Ectodermal cell (in vitro differentiated cells): ENCODE measurements around the gene CASQ2.

Experiments
- H3K27ac ChIP-seq: 2 replicates; pipeline ENCODE4 v1.7.0; 2013; ENCODE audit warnings: mild to moderate bottlenecking, low read depth, low read length; ENCODE audit not compliant: insufficient read depth, poor library complexity, severe bottlenecking
- H3K27me3 ChIP-seq: 2 replicates; pipeline ENCODE4 v1.7.0; 2013; ENCODE audit warnings: mild to moderate bottlenecking, low read length; ENCODE audit not compliant: insufficient read depth, control insufficient read depth, poor library complexity, severe bottlenecking
- H3K36me3 ChIP-seq: one replicate; pipeline ENCODE4 v1.7.0; 2013; ENCODE audit warnings: low read length; ENCODE audit not compliant: control insufficient read depth, insufficient read depth
- H3K4me1 ChIP-seq: one replicate; pipeline ENCODE4 v1.7.0; 2013; ENCODE audit warnings: low read length; ENCODE audit not compliant: control insufficient read depth, insufficient read depth
- H3K4me3 ChIP-seq: 2 replicates; pipeline ENCODE4 v1.7.0; 2013; ENCODE audit warnings: low read depth, low read length, control low read depth; ENCODE audit not compliant: insufficient read depth
- H3K9me3 ChIP-seq: 2 replicates; pipeline ENCODE4 v1.7.0; 2013; ENCODE audit warnings: mild to moderate bottlenecking, low read length, moderate library complexity; ENCODE audit not compliant: control insufficient read depth
- WGBS, 2 experiments: methylation state at CpG; one replicate each; pipeline ENCODE4 v1.1.7; 2013; ENCODE audit warnings: missing lambda C conversion rate in 2 of 2; 5-methylcytosine and 5-hydroxymethylcytosine counted together

CASQ2 gene

GRCh38 chr1:115802416-115802815 is 33.9 kb upstream of the CASQ2 start:
- WGBS, 2 experiments, result 78 to 98% methylated on average over 2 of the region's 2 CpGs
- Histone ChIP-seq H3K27ac (no peak overlapping the region), H3K9me3 (no peaks in the 10 kb centered on the region), H3K36me3 (no peaks in the 10 kb centered on the region), H3K27me3 (no peaks in the 10 kb centered on the region), H3K4me1 (peaks cover 2% of the 10 kb centered on the region), H3K4me3 (no peak overlapping the region)

GRCh38 chr1:115797486-115797885 is 29.0 kb upstream of the CASQ2 start:
- H3K27ac ChIP-seq, result no peak overlapping the region

GRCh38 chr1:115796897-115797296 is 28.4 kb upstream of the CASQ2 start:
- no peak overlapping the region for H3K4me3 ChIP-seq
- no peaks in the 10 kb centered on the region for H3K9me3 ChIP-seq
- no peak overlapping the region for H3K27ac ChIP-seq
- peaks cover 28% of the 10 kb centered on the region for H3K4me1 ChIP-seq
- H3K36me3 ChIP-seq, result no peaks in the 10 kb centered on the region
- H3K27me3 ChIP-seq, result no peaks in the 10 kb centered on the region
- WGBS, 2 experiments, result 23 to 30% methylated on average over 4 to 5 of the region's 5 CpGs

More at GRCh38 chr1:115797486-115797885, 29.0 kb upstream of the CASQ2 start:
- Histone ChIP-seq H3K27me3 (no peaks in the 10 kb centered on the region), H3K4me3 (no peak overlapping the region), H3K36me3 (no peaks in the 10 kb centered on the region), H3K9me3 (no peaks in the 10 kb centered on the region), H3K4me1 (peaks cover 28% of the 10 kb centered on the region)
- 79 to 82% methylated on average over 4 of the region's 4 CpGs for WGBS, 2 experiments

GRCh38 chr1:115796036-115796435 is 27.5 kb upstream of the CASQ2 start:
- no peaks in the 10 kb centered on the region for H3K9me3 ChIP-seq
- WGBS, 2 experiments, result 88 to 94% methylated on average over 6 of the region's 6 CpGs
- H3K4me1 ChIP-seq, result peaks cover 28% of the 10 kb centered on the region
- no peak overlapping the region for H3K4me3 ChIP-seq
- no peaks in the 10 kb centered on the region for H3K36me3 ChIP-seq
- H3K27ac ChIP-seq, result no peak overlapping the region
- no peaks in the 10 kb centered on the region for H3K27me3 ChIP-seq

DNA sequence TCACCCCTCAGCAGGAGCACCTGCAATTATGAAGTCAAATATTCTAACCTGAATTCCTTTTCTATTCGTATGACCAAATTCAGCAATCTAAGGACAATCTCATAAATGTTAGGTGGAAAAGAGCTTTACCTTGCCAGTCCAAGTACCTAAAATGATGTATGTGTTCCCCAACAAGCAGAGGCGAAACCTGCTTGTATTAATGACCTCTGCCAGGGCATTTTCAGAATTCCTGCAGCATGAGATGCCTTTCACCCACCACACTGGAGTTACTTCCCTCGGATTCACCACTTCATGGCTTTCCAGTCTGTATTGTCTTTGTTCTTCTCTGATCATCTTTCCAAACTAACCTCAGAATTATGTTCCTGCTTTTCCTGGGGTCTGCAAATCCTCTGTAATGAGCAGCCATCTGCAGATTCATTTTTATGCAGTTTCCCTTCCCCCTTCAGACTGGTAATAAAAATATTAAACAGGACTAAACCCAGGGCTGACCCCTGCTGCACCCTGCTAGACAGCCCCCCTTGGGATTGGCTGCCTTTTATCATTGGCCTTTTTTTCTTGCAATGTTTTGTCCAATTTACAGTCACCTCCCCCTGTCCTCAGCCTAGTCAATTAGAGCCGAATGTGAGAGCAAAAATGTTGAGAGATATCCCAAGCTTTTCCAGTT is 26.6 kb upstream of the CASQ2 start:
- WGBS, 2 experiments, result 78 to 87% methylated on average over 3 to 4 of the region's 4 CpGs
- H3K27ac ChIP-seq, result no peak overlapping the region

GRCh38 chr1:115793162-115793561 is 24.6 kb upstream of the CASQ2 start:
- Histone ChIP-seq H3K4me3 (no peak overlapping the region), H3K4me1 (peaks cover 28% of the 10 kb centered on the region), H3K27me3 (no peaks in the 10 kb centered on the region), H3K9me3 (no peaks in the 10 kb centered on the region), H3K27ac (no peak overlapping the region), H3K36me3 (no peaks in the 10 kb centered on the region)
- 89 to 92% methylated on average over 9 of the region's 9 CpGs for WGBS, 2 experiments

More for the DNA sequence above, 26.6 kb upstream of the CASQ2 start:
- Histone ChIP-seq H3K36me3 (no peaks in the 10 kb centered on the region), H3K9me3 (no peaks in the 10 kb centered on the region), H3K4me3 (no peak overlapping the region), H3K4me1 (peaks cover 28% of the 10 kb centered on the region), H3K27me3 (no peaks in the 10 kb centered on the region)

DNA sequence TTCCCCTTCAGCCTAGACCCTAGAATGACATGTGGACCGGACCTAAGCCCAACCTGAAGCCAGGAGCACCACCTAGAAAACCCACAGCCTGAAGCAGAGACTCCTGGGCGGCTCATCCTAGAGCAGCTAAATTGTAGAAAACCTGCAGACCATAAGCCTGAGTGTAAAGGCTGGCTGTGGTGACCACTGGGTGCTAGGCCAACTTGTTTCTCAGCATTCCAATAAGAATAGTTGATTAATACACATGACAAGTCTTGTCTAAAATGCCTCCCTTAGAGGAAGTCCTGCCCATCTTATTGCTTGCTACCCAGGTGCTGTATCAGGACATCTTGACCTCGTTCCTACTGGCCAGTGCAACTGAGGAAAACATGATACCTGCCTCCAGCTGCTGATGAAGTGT is 23.3 kb upstream of the CASQ2 start:
- H3K27ac ChIP-seq, result no peak overlapping the region
- no peaks in the 10 kb centered on the region for H3K27me3 ChIP-seq
- H3K4me1 ChIP-seq, result peaks cover 20% of the 10 kb centered on the region
- 93% methylated on average over 3 of the region's 3 CpGs for WGBS, 2 experiments
- no peaks in the 10 kb centered on the region for H3K36me3 ChIP-seq
- H3K4me3 ChIP-seq, result no peak overlapping the region
- no peaks in the 10 kb centered on the region for H3K9me3 ChIP-seq

DNA sequence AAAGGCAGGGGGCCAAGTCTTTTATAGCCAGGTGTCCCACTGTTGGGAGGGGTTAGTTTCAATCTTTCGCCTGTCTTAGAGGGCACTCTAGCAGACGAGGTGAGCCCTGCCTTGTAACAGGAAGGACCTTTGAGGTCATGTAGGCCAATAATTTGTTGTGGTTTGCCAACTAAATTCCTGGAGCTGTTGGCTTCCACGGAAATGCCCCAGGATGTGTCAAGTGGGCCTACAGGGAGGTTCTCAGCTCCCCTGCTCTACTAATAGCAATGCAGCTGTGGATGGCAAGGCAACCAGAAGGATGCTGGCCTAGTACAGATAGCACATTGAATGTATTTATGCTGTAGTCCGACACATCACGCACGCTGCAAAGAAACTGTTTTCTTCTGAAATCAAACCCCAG is 22.3 kb upstream of the CASQ2 start:
- H3K36me3 ChIP-seq, result no peaks in the 10 kb centered on the region
- H3K27me3 ChIP-seq, result no peaks in the 10 kb centered on the region
- H3K4me1 ChIP-seq, result peaks cover 12% of the 10 kb centered on the region
- no peak overlapping the region for H3K4me3 ChIP-seq
- WGBS, 2 experiments, result 89 to 90% methylated on average over 6 of the region's 6 CpGs
- H3K9me3 ChIP-seq, result no peaks in the 10 kb centered on the region
- H3K27ac ChIP-seq, result no peak overlapping the region

GRCh38 chr1:115790356-115790755 is 21.8 kb upstream of the CASQ2 start:
- H3K4me1 ChIP-seq, result peaks cover 9% of the 10 kb centered on the region
- H3K9me3 ChIP-seq, result no peaks in the 10 kb centered on the region
- no peaks in the 10 kb centered on the region for H3K27me3 ChIP-seq
- H3K27ac ChIP-seq, result no peak overlapping the region
- H3K4me3 ChIP-seq, result no peak overlapping the region
- 97 to 100% methylated on average over 3 of the region's 3 CpGs for WGBS, 2 experiments
- no peaks in the 10 kb centered on the region for H3K36me3 ChIP-seq

DNA sequence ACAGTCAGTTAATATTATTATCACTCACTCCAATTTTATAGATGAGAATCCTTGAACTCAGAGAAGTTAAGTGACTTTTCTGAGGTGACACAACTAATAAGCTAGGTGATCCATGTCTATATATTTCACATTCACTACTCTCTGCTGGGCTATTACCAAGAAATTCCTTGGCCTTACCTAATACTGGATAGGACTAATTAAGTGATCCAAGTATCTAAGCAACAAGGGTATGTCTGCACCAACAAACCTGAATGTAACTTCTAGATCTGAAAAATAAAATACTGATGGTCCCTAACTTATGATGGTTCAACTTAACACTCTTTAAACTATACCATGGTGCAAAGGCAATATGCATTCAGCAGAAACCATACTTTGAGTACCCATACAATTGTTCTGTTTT is 14.8 kb upstream of the CASQ2 start:
- Histone ChIP-seq H3K9me3 (no peaks in the 10 kb centered on the region), H3K4me3 (no peak overlapping the region), H3K27ac (no peak overlapping the region), H3K27me3 (no peaks in the 10 kb centered on the region), H3K36me3 (no peaks in the 10 kb centered on the region), H3K4me1 (no peaks in the 10 kb centered on the region)
